Colonic mucosa (tissue), 4 donors: ENCODE results near the gene SMIM30. TPM values are rescaled to one million over a fixed set of nuclear protein-coding genes. Genes with fewer than 3 reads are reported as not detected.

Source experiments
- DNase-seq: peaks from one replicate; pipeline ENCODE4 v3.0.0-alpha.2; 2020
- H3K27ac ChIP-seq: fragments of 200-600 bp; one replicate; pipeline ENCODE4 v1.8.0; 2021
- H3K27me3 ChIP-seq: fragments of 200-600 bp; one replicate; pipeline ENCODE4 v1.8.0; 2021
- H3K36me3 ChIP-seq: fragments of 200-600 bp; one replicate; pipeline ENCODE4 v1.8.0; 2021
- H3K4me1 ChIP-seq: fragments of 200-600 bp; one replicate; pipeline ENCODE4 v1.8.0; 2021; ENCODE audit warnings: mild to moderate bottlenecking
- H3K4me3 ChIP-seq: fragments of 200-600 bp; one replicate; pipeline ENCODE4 v1.8.0; 2021
- H3K9ac ChIP-seq, 2 donors: one replicate each; pipeline ENCODE4 v1.7.0; 2013; ENCODE audit warnings: control low read depth in 2 of 2, low read depth in 2 of 2, low read length in 2 of 2
- H3K9me3 ChIP-seq: fragments of 200-600 bp; one replicate; pipeline ENCODE4 v1.8.0; 2021
- CTCF ChIP-seq: fragments of 200-600 bp; IDR thresholded peaks from one replicate; pipeline ENCODE4 v1.8.0; 2022; ENCODE audit warnings: antibody characterized with exemption, mild to moderate bottlenecking
- intact Hi-C: fragments of 100-400 bp; cut with DNase I; formaldehyde crosslinking; loops from one replicate; pipeline ENCODE4 v1.14.1; 2022
- total RNA-seq, 2 donors: library from RNA; stranded (reverse); fragmentation: NEBNext Ultra II Directional in 1 of 2; extraction: Animal tissue kit (Norgen Biotek cat#: 25700) in 1 of 2; gene quantifications; one replicate each; pipeline ENCODE4 v1.2.1, GENCODE V29; 2021
- donor health status: healthy.
- donor health status: DM: no; HTN: no; CAD: no.
- donor health status: DM: no; HTN: no; CAD: no.

Gene SMIM30
- total RNA-seq, 2 donors from 2014 or later: 24.5 to 29.1 TPM

GRCh38 chr7:113140956-113141355 lies 22.6 kb upstream of the SMIM30 start:
- Histone ChIP-seq H3K9ac (no peak overlapping the region), H3K4me1 (no peaks in the 10 kb centered on the region), H3K9me3 (no peaks in the 10 kb centered on the region), H3K27ac (no peak overlapping the region), H3K36me3 (no peaks in the 10 kb centered on the region), H3K27me3 (no peaks in the 10 kb centered on the region), H3K4me3 (no peak overlapping the region)
- TF ChIP-seq CTCF: no peak
- intact Hi-C loops: no loop called here
- no peak for DNase-seq

- TF ChIP-seq CTCF: no peak
- no peaks in the 10 kb centered on the region for H3K36me3 ChIP-seq
- H3K27ac ChIP-seq: no peak overlapping the region
- intact Hi-C loops: no loop called here
- no peak overlapping the region for H3K4me3 ChIP-seq
- H3K9me3 ChIP-seq: no peaks in the 10 kb centered on the region
- no peak overlapping the region for H3K9ac ChIP-seq
- no peaks in the 10 kb centered on the region for H3K27me3 ChIP-seq
- no peaks in the 10 kb centered on the region for H3K4me1 ChIP-seq
- no peak for DNase-seq
Observed at GRCh38 chr7:113137241-113137640, 18.9 kb upstream of the SMIM30 start.

- DNase-seq: no peak
- Histone ChIP-seq H3K4me3 (no peak overlapping the region), H3K9ac (no peak overlapping the region), H3K27ac (no peak overlapping the region), H3K4me1 (no peaks in the 10 kb centered on the region), H3K27me3 (no peaks in the 10 kb centered on the region), H3K36me3 (no peaks in the 10 kb centered on the region), H3K9me3 (no peaks in the 10 kb centered on the region)
- intact Hi-C loops: no loop called here
- TF ChIP-seq CTCF: no peak
Observed at GRCh38 chr7:113134025-113134424, 15.7 kb upstream of the SMIM30 start.

- Histone ChIP-seq H3K9ac (no peak overlapping the region), H3K27me3 (no peaks in the 10 kb centered on the region), H3K4me3 (no peak overlapping the region), H3K36me3 (no peaks in the 10 kb centered on the region), H3K4me1 (no peaks in the 10 kb centered on the region), H3K27ac (no peak overlapping the region), H3K9me3 (no peaks in the 10 kb centered on the region)
- no peak for TF ChIP-seq CTCF
- DNase-seq: no peak
- intact Hi-C loops: no loop called here
Observed at GRCh38 chr7:113131367-113131766, 13.0 kb upstream of the SMIM30 start.

GRCh38 chr7:113128031-113128430 lies 9.7 kb upstream of the SMIM30 start:
- intact Hi-C loops: no loop called here
- no peak overlapping the region for H3K9ac ChIP-seq
- TF ChIP-seq CTCF: no peak
- H3K4me3 ChIP-seq: no peak overlapping the region
- H3K4me1 ChIP-seq: no peaks in the 10 kb centered on the region
- DNase-seq: no peak
- no peaks in the 10 kb centered on the region for H3K9me3 ChIP-seq
- no peaks in the 10 kb centered on the region for H3K36me3 ChIP-seq
- no peaks in the 10 kb centered on the region for H3K27me3 ChIP-seq
- H3K27ac ChIP-seq: no peak overlapping the region

- no peak overlapping the region for H3K4me3 ChIP-seq
- no peaks in the 10 kb centered on the region for H3K36me3 ChIP-seq
- no peak overlapping the region for H3K27ac ChIP-seq
- H3K4me1 ChIP-seq: no peaks in the 10 kb centered on the region
- H3K9me3 ChIP-seq: no peaks in the 10 kb centered on the region
- no peaks in the 10 kb centered on the region for H3K27me3 ChIP-seq
- no peak for TF ChIP-seq CTCF
- intact Hi-C loops: no loop called here
- DNase-seq: no peak
- H3K9ac ChIP-seq: no peak overlapping the region
Observed at GRCh38 chr7:113125728-113126127, 7.4 kb upstream of the SMIM30 start.
